DMS 273 (cell line): ENCODE measurements around the gene UTP4.
"Not testable (repeated sequence)": the region's sequence is repeated elsewhere in the genome, so short reads cannot be mapped to it uniquely, and the experiment has no call there.

Experiments used
- DNase-seq: peaks from one replicate; lab custom pipeline; 2025; ENCODE audit not compliant: unreplicated experiment; lab: John Stamatoyannopoulos, UW

Gene UTP4

DNA sequence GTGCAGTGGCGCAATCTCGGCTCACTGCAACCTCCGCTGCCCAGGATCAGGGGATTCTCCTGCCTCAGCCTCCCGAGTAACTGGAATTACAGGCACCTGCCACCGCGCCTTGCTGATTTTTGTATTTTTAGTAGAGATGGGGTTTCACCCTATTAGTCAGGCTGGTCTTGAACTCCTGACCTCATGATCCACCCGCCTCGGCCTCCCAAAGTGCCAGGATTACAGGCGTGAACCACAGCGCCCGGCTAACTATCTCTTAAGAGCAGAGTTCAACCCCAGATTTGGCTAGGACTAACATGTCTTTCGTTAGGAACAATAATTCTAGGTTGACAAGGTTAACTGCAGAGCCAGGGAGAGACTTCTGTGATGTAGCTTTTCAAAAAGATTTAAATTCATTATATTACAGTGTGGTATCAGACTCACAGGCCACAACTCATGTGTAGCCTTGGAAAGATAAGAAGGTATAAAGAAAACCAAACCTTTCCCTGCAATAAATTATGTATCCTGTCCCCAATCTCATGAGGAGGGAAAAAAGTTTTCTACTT is 4.4 kb upstream of the UTP4 start:
- DNase-seq: no peak

DNA sequence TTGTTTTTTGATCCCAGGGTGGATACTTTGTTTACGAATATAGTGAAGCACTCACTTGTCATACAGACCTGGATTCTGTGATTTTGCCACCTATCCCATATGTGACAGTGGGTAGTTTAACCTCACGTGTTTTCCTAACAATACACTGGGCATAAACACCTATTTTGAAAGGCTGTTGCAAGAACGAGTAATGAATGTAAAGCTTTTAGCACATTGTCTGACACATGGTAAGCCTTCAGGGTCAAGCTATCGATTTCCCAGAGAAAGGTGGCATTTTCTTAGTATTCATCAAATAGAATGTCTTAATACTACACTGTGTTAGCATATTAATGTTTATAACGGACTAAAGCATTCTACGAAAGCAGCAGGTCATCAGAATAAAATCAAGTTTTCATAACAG is 2.0 kb upstream of the UTP4 start:
- no peak for DNase-seq

DNA sequence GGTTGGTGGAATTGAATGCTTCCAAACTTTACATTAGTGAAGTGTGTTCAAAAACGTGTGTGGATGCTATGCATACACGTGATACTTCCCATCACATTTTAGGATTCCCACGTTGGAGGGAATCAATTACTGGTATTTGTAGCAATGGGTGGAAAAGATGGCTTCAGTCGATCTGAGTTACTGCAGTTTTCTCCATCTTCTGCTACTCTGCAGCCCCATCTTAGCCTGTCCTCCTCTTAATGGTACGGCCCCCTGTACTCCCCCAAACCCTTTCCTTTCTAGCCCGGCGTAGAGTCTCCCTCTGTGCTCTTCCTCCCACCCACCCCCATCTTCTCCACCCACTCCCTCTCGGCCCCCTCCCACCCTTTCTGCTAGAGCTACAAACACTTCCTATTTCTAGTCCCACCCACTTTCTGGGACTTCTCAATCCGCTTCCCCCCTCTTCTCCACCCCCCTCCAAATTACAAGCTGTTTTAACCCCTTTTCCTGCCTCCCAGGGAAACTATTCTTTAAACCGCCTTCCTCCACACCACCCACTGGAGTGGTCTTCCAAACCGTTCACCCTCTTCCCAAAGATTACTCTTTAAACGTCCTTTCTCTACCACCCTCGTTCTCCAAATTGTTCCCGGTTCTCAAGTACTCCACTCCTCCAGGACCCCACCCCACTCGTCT is 1.1 kb upstream of the UTP4 start:
- peak; percentile 59 for DNase-seq

DNA sequence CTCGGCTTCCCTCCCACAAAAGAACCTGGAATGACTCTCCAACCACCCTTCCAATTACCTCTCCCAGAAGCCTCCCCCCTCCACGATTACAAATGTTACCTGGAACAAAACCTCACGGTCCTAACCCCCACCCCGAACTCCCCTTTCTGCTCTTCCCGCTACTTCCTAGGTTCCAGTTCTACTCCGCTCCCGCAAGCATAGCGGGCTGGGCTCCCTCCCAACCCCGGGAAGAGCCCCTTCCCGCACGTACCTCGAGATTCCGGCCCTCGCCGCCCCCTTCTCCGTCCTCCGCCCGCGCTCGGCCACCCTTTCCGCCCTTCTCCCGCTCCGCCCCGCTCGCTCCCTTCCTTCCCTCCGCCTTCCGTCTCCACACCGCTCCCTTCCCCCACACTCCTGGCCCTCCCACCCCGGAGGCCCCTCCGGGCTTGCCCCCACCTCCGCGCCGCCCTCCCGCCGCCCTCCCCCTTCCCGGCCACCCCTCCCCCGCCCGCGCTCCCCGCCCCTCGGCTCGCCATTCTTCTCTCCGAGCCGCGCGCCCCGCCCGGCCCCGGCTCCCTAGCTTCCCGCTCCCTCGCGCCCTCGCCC is 518 bp upstream of the UTP4 start:
- DNase-seq: peak; percentile 89

DNA sequence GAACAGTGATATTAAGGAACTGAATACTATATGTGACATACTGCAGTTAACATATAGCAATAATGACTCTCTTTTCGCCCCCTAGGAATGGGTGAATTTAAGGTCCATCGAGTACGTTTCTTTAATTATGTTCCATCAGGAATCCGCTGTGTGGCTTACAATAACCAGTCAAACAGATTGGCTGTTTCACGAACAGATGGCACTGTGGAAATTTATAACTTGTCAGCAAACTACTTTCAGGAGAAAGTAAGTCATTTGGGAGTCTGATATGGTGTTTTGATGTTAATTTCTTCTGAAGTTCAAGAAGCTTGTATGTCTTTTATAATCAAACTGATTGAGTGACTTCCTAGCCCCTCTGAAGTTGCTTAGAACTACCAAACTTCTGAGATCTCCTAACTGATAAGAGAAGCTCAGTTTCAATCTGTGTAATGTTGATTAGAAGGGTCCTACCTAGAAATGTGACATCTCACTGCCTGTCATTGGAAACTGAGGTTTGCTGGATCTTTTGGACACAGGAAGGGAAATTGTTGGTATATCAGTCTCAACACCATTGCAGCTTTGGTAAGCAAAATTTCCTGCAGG is 1.0 kb downstream of the UTP4 start:
- peak; percentile 51 for DNase-seq

DNA sequence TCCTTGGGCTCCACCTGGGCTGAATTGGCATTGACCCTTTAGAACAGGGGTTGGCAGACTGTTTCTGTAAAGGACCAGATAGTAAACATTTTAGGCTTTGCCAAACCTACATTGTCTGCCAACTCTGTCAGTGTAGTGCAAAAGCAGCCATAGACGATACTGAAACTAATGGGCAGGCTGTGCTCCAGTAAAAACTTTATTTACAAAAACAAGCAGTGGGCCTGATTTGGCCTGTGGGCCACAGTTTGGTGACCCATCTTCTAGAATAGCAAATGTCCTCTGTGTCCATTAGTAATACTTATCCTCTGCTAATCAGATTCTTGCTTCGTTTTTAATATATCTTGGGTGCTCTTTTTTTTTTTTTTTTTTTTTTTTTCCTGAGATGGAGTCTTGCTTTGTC is 6.2 kb downstream of the UTP4 start:
- no peak for DNase-seq

DNA sequence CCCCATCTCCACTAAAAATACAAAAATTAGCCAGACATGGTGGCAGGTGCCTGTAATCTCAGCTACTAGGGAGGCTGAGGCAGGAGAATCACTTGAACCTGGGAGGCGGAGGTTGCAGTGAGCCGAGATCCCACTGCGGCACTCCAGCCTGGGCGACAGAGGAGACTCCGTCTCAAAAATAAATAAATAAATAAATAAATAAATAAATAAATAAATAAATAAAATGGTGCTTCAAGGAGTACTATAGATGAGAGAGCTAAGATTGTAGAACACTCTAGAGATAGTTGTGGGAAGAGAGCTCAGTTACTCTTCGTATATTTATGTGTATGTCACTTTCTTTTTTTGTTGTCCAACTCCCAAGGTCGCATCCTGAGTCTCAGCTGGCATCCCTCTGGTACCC is 7.0 kb downstream of the UTP4 start:
- not testable (repeated sequence) for DNase-seq

DNA sequence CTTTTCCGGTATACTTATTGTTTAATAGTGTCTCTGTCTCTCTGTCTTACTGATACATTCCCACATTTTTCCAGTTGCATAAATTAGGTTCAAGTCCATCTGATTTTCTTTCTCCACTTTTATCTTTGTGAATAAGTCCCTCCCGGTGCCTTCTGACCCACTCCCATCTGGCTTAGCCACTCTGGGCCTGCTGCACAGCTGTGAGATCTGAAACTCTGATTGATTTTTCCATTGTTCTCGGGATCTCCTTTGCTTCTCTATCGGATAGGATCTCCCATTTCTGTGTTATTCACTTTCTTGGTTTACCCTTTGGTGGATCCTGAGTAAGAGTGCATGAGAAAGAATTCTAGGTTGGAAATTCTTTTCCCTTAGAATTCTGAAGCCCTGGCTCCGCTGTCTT is 8.6 kb downstream of the UTP4 start:
- DNase-seq: no peak

DNA sequence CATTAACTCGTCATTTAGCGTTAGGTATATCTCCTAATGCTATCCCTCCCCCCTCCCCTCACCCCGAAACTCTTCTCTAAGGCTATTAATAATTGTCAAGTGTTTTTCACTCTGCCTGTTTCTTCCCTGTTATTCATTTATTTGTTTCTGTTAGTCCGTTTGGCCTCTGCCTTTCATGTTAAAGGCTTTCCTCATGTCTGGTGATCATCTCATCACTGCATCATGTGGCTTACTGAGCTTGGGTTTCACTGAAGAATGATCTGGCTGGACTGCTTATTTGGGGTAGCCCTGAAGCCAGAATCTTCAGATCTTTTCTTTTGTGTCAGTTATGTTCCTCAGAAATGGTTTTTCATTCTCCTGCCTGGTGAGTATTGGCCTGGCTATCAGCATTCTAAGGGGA is 9.5 kb downstream of the UTP4 start:
- DNase-seq: no peak

DNA sequence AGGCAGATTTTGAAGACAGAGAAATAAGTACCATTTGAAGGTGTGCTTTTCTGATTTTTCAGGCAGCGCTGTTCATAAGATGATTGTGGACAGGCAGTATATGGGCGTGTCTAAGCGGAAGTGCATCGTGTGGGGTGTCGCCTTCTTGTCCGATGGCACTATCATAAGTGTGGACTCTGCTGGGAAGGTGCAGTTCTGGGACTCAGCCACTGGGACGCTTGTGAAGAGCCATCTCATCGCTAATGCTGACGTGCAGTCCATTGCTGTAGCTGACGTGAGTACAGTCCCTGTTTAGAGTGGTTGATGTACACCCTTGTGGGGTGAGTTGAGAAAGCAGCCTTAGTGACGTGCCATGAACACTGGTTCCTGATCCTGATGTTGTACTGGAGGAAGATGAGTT is 10.7 kb downstream of the UTP4 start:
- DNase-seq: peak; percentile 45

DNA sequence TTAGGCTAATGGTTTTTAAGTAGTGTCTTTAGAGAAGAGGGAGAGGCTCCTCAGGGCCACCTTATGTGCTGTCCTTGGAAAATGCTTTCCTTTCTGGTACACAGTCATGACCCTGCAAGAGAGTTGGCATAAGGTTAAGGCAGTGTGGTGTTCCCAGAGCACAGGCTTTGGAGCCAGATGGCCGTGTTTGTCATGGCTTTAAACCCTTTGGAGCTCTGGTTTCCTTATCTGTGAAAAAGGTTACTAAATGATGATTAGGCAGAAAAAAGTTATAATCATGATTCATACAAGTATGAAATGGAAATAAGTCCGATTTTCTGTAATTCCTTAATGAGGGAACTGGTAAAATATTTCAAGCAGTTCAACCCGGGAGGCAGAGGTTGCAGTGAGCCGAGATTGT is 13.2 kb downstream of the UTP4 start:
- DNase-seq: peak; percentile 77

DNA sequence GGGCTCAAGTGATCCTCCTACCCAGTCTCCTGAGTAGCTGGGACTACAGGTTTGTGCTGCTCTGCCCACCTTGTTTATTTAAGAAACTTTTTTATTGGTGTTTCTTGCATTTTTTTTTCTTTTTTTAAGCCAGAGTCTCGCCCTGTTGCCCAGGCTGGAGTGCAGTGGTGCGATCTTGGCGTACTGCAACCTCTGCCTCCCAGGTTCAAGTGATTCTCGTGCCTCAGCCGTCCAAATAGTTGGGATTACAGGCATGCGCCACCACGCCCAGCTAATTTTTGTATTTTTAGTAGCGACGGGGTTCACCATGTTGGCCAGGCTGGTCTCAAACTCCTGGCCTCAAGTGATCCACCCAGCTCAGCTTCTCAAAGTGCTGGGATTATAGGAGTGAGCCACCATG is 17.2 kb downstream of the UTP4 start:
- not testable (repeated sequence) for DNase-seq

DNA sequence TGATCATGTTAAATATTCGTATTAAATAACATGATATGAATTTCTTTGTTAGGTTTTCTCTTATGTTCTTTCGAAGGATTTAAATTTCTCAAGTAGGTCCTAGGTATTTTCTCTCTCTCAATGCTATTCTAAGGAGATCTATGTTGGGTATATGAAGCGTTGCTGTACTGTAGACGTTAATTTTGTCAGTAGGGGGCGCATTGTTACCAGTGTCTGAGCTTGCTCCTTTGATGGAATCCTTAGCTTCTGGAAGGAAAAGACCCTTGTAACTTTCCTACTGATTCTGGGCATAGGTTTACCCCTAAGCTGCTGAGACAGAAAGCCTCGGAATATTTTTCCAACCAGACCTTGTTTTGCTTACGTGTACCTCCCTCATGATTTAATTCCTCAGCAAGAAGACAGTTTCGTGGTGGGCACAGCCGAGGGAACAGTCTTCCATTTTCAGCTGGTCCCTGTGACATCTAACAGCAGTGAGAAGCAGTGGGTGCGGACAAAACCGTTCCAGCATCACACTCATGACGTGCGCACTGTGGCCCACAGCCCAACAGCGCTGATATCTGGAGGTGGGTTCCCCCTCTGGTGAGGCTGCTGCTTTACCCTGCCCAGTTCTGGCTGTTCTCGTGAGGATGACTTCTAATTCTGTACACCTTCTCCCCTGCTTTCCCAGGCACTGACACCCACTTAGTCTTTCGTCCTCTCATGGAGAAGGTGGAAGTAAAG is 17.9 kb downstream of the UTP4 start:
- peak; percentile 86 for DNase-seq

DNA sequence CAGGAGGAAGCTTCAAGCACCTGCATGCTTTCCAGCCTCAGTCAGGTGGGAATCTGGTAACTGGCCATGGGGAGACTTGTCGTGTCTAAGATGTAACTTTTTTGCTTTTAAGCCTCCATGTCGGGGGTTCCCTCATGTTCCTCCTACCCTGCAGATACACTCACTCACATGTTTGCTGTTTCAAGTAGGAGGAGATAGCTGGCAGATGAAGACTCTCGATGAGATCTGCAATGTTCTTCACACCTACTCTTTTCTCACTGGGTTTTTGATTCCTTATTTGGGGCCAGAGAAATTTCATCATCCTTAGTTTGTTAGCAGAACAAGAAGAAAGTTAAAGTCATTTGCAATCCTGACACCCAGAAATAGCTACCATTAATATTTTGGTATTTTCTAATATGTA is 24.7 kb downstream of the UTP4 start:
- no peak for DNase-seq

DNA sequence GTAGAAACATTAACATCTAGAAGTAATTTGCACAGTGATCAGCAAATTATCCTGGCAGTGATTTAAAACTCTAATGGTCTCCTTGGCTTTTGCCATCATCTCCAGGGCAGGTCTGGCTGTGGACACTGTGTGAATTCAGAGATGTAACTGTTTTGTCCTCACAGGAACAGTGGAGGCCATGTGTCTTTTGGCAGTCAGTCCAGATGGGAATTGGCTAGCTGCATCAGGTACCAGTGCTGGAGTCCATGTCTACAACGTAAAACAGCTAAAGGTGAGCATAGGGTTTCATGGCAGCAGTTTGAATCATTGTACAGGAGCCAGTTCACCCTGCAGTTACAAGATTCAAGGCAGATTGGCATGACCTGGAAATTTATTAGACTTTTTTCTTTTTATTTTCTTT is 27.7 kb downstream of the UTP4 start:
- DNase-seq: no peak

DNA sequence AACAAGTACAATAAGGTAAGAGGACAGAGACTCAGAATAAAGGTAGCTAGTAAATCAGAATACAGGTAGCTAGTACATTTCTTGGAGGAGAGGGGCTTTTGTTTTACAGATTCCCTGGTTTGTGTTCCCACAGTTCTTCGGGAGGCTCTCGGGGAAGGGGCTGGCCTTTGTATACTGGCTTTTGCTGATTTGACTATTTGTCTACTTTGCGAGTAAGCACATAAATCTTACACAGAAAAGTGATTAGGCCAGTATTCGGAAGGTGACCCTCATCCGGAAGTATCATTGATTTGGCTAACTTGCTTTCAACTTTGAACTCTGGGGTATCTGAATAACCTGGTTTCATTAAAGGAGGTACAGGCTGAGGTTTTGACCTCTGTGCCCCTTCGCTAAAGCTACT is 33.1 kb downstream of the UTP4 start:
- no peak for DNase-seq

DNA sequence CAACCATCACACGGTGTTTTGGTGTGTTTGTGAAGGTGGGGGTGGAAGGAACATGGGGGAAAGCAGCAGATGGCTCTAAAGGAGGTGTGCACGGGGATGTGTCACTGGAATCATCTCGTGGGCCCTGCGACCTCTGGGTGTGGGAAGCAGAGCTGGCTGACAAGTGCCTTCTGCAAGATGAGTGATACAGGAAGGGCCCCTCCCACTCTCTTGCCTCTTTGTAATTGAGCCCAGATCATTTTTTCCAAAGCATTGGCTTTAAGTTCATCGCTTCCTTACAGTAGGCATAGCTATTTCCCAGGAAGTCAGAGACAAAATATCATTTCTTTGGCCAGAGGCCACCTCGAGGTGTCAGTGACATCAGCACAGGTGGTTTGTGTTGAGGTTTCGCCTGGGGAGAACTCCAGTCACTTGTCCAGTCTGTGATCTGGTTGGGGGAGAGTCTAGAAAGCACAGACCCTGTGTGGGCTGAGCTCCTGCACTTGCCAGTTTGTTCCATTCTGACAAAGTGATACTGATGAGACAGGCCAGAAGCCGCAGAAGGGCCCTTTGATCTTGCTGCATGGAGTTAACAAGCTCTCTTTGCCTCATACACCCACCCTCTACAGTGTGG is 33.9 kb downstream of the UTP4 start:
- DNase-seq: no peak

DNA sequence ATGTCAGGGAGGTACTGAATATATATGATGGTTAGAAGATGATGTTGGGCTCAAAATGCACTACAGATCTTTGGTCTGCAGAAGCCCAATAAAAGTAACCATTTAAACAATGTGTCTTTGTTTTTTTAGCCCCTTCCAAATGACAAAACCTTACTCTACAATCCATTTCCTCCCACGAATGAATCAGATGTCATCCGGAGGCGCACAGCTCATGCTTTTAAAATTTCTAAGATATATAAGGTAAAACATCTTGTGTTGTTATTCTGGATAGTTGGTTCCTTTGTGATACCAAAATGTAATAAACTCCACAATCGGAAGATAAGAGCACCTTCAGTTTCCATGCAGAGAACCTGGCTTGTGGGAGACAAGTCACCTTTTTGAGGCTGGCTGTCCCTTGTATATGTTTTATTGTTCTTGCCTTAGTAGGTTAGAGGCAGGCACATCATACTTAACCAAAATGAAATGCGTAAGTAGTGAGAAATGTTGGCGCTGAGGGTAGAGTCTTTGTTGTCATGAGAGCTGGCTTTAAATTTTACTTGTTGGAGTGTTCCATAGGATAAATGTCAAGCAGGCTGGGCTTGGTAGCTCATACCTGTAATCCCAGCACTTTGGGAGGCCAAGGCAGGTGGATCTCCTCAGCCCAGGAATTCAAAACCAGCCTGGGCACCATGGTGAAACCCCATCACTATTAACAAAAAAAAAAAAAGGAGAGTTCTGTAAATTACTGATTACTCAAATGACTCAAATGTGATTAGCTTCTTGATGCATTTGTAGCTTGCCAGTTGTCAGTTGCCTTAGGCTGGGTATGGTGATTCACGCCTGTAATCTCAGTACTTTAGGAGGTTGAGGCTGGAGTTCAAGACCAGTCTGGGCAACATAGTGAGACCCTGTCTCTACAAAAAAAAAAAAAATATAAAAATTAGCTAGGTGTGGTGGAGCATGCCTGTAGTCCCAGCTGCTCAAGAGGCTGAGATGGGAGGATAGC is 34.8 kb downstream of the UTP4 start:
- no peak for DNase-seq

DNA sequence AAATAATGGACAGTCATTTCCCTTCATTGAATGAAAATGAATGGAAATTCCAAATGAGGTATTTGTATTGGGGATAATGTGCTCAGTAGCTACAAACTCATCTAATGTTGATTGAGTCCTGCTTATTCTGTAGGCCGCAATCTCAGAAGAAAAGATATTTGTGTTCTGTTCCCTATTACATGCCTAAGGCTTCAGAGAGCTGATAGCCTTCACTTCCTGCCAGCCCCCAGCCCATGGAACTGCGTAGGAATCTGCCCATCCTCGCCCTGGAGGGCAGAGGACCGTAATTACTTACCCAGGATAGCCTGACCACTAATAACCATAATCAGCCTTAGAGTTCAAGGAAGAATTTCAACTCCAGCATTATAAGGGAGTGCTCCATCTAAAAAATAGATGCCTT is 36.6 kb downstream of the UTP4 start:
- no peak for DNase-seq

DNA sequence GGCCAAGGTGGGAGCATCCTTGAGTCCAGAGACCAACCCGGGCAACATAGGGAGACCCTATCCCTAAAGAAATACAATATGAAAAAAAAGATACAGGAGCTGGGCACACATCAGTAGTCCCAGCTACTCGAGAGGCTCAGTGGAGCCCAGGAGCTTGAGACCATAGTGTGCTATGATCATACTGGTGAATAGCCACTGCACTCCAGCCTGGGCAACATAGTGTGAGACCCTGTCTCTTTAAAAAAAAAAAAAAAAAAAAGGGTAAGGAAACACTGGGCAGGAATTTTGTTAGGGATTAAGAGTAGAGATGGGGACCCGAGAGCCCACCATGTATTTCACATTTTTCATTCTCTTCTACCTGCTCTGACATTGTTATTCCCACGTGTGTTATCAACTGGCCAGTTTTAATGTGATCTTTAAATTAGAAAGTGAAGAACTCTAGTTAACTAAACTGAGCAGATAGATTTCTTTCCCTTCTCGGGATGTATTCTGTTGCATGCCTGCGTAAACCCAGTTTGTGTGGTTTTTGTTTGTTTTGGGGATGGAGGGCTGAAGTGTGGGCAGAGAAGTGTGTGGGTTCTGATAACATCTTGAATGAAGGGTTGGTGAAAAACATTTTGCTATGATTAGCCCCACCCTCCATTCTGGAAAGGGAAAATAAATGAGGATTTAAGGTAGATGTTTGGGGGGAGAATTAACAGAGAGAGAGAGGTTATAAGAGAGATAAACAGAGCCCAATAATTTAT is 37.3 kb downstream of the UTP4 start:
- no peak for DNase-seq
